GM19397 (cell line): ENCODE results near the gene CASP10.

Experiments used
- ATAC-seq: cut with Tn5 transposase; IDR thresholded peaks from one replicate; pipeline ENCODE4 v1.9.1; 2021; ENCODE audit warnings: mild to moderate bottlenecking, moderate library complexity; ENCODE audit not compliant: unreplicated experiment

CASP10 gene

GRCh38 chr2:201195331-201195730 is 12.4 kb downstream of the CASP10 start:
- ATAC-seq, result no peak

- ATAC-seq, result no peak
These were observed 13.1 kb downstream of the CASP10 start for GRCh38 chr2:201196003-201196402.

GRCh38 chr2:201196803-201197202 is 13.9 kb downstream of the CASP10 start:
- ATAC-seq, result no peak

- no peak for ATAC-seq
These were observed 14.8 kb downstream of the CASP10 start for GRCh38 chr2:201197781-201198180.

GRCh38 chr2:201199847-201200246 is 16.9 kb downstream of the CASP10 start:
- no peak for ATAC-seq

GRCh38 chr2:201200345-201200744 is 17.4 kb downstream of the CASP10 start:
- ATAC-seq, result no peak

GRCh38 chr2:201201371-201201770 is 18.4 kb downstream of the CASP10 start:
- ATAC-seq, result no peak

- no peak for ATAC-seq
These were observed 21.1 kb downstream of the CASP10 start for GRCh38 chr2:201203916-201204654.

GRCh38 chr2:201204655-201205514 is 21.9 kb downstream of the CASP10 start:
- no peak for ATAC-seq

GRCh38 chr2:201205515-201205849 is 22.5 kb downstream of the CASP10 start:
- ATAC-seq, result no peak

GRCh38 chr2:201208563-201209252 is 25.8 kb downstream of the CASP10 start:
- ATAC-seq, result peak; percentile 61

GRCh38 chr2:201215963-201216362 is 33.0 kb downstream of the CASP10 start:
- no peak for ATAC-seq

- no peak for ATAC-seq
These were observed 34.0 kb downstream of the CASP10 start for GRCh38 chr2:201216918-201217317.

- ATAC-seq, result no peak
These were observed 35.8 kb downstream of the CASP10 start for GRCh38 chr2:201218780-201219179.

GRCh38 chr2:201219328-201220096 is 36.6 kb downstream of the CASP10 start:
- ATAC-seq, result no peak

- no peak for ATAC-seq
These were observed 37.2 kb downstream of the CASP10 start for GRCh38 chr2:201220102-201220570.

- peak; percentile 85 for ATAC-seq
These were observed 40.4 kb downstream of the CASP10 start for GRCh38 chr2:201223089-201224073.

GRCh38 chr2:201228271-201228911 is 45.5 kb downstream of the CASP10 start:
- no peak for ATAC-seq

GRCh38 chr2:201228912-201229290 is 46.0 kb downstream of the CASP10 start:
- ATAC-seq, result no peak
